ENCODE data around the gene CDH23. TPM values are rescaled to one million over a fixed set of nuclear protein-coding genes. Genes with fewer than 3 reads are reported as not detected.
A peak's percentile ranks its signal among the peaks of the same experiment; 100 is the strongest.

Gene CDH23
- total RNA-seq, 1 donor from 2014 or later = under 0.01 TPM

GRCh38 chr10:71712572-71713134 is 315.9 kb downstream of the CDH23 start:
- no peak for DNase-seq

DNA sequence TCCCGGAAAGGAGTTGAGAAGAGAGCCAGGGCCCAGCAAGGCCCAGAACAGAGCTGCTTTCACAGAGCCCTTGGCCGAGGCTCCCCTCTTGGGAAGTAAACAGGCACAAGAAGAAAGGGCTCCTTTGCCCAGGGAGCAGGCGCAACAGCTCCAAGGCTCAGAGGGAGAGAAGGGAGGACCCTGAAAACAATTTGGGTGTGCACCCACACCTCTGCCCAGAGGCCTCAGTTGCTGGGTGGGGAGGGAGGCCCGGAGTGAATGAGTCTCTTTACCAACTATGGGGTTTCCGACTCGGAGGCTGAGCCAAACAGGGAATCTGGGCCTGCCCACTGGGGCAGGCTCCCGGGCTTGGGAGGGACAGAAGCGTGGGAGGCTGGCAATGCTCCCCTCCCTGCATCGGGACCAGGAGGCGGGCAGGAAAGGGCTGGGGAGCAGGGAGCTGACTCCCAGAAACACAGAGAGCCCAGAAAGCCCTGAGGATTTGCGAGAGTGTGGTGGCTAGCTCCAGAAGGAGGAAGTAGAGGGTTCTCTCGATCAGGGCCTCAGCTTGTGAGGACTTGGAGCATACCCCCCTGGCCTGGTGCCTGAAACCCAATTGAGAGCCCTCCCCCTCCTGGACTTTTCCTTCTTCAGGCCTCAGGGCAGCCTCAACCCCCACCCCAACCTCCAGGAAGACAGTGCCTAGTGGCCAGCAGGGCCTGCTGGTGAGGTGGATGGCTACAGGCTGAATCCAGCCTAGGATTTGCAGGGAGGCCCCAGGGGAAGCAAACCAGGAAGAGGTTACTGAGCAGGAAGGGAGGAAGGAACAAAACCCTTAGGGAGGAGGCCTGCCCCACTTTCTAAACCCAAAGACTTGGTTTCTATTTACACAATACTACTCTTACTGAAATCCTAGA is 316.7 kb downstream of the CDH23 start:
- DNase-seq = peak; percentile 59

DNA sequence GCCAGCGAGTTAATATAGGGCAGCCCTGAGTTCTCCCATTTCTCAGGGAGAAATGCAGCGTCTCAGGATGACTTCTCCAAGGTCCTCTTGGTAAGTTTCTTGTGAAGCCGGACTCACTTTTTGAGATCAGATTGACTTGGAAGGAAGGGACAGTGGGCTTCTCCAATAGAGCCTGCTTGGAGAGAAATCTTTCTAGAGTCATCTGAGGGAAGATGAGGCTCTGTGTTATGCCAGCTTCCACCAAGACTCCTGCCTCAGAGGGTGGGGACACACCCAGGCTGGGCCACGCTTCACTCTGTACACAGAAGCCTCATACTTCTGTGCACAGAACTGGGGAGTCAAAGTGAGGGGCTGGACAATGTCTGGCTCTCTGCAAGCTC is 317.3 kb downstream of the CDH23 start:
- DNase-seq = no peak

DNA sequence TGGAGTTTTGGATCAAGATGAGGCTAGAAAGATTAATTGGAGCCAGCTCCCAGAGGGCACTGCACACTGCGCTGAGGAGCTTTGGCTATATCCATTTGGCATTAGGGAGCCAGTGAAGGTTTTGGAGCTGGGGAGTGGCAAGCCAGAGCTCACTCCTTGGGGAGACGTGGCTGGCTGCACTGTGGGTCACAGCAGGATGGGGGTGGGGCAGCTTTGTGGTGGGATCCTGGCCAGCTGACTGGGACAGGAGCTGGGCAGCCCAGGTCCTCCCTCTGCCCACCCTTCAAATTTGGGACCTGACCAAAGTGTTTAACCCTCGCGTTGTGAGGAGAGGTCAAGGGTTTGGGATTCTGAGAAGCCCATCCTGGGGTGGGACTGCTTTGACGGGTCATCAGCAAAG is 317.9 kb downstream of the CDH23 start:
- DNase-seq = no peak

DNA sequence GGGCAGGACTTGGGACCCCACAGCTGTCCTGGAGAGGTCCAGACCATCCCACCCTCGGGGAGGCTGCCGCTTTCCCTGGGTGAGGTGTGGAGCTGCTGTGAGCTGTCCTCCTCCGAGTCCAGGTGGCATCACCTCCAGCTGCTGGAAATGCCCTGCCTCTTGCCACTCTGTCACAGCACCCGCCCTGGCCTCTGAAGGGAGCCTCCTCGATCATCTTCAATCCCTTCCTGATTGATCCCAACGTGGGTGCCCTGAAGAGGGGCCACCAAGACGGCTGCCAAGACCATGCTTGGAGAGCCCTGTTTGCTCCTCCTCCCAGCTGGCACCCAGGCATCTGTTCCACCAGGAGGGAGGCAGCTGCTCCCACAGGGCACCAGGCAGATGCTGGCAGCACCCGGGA is 318.3 kb downstream of the CDH23 start:
- no peak for DNase-seq

GRCh38 chr10:71715860-71716259 is 319.1 kb downstream of the CDH23 start:
- no peak for DNase-seq

DNA sequence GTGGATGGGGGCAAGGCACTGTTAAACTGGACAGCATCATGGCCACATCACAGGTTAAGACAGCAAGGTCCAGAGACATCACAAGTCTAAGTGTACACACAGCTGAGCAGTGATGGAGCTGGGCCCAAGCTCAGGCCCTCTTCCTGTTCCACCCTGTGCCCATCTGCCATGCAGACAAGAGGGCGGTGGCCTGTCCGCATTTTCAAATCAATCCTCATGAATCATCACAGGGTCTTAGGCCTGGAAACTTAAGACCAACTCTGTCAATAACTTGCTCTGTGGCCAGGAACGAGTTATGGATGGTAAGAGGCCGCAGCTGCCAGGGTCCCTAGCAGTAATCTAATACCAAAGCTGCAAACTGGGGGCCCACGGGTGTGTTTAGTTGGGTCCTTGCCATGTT is 319.7 kb downstream of the CDH23 start:
- DNase-seq = no peak

- DNase-seq = no peak
Measured at GRCh38 chr10:71717056-71717455, 320.3 kb downstream of the CDH23 start.

GRCh38 chr10:71717551-71717951 is 320.8 kb downstream of the CDH23 start:
- DNase-seq = no peak

GRCh38 chr10:71718165-71718698 is 321.5 kb downstream of the CDH23 start:
- DNase-seq = no peak

- peak; percentile 17 for DNase-seq
Measured at GRCh38 chr10:71719042-71719441, 322.3 kb downstream of the CDH23 start.

DNA sequence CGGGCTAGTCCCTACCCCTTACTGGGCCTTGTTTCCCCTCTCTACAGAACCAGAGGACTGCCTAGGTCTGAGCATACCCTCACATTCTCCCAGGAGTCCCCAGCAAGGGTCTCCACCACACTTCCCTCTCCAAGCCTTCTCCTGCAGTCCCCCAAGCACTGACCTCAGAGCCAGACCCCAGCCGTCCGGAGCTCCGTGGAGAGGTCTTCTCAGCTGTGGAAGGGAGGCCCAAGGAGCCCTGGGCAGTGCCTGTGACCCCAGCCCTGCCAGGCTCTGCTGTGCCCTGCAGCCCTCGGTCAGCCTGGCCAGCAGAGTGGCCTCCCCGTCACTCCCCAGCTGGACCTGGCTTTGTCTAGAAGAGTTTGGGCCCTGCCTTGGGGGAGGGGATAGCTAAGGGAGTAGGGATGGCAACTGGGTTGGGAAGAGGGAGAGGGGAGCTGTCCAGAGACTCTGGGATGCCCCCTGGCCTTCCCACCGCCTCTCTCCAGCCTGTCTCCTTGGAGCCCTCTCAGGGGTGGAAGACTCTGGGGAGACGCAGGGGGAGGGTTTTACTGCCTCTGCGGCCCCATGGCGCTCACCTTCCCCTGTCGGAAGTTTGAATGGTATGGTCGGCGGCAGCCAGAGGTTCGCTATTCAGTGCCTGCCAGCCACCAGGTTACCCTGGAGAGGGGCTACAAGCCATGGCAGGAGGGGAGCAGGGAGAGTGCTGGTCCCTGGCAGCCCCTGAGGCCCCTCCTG is 322.9 kb downstream of the CDH23 start, which contains the start of gene C10orf105:
TSS of gene C10orf105 (minus strand) at position 315 of the 738 bp plus-strand sequence. CDS start 3,441 bp downstream, outside the sequence.
- no peak for DNase-seq

GRCh38 chr10:71720288-71720687 is 323.6 kb downstream of the CDH23 start:
- DNase-seq = no peak

DNA sequence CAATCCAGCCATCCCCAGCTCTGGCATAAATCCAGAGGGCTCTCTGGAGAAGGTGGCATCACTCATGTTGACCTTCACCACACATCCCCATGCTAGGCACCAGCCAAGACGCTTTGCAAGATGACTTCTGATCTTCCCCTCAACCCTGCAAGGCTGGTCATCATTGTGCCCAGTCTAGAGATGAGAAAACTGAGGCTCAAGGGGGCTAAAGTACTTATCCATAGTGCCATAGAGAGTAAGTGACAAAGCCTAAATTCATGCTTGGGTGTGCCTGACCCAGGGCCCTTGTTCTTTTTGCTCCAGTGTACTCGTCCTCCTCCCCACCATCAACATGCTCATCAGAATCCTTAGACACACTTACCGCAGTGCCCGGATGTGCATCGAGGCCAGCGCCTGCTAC is 324.6 kb downstream of the CDH23 start:
- DNase-seq = no peak

- no peak for DNase-seq
Measured at GRCh38 chr10:71722849-71723248, 326.1 kb downstream of the CDH23 start.

DNA sequence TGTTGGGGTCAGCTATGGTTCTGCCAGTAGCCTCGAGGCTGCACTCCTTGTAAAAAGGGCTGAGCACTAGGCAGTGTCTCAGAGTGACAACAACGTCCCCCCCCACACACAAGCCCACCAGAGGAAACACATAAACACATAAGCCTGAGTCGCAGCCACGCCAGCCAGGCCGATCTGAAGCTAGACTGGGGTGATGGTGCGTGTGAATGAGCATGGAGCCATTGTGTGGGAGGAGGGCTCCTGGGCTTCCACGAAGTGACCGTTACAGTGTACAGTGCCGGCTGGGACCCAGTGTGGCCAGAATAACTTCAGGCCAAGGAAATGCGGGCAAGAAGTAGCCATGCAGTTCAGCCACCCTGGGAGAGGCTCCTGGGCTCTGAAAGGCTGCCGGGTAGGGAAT is 326.6 kb downstream of the CDH23 start:
- DNase-seq = no peak

- no peak for DNase-seq
Measured at GRCh38 chr10:71724539-71724938, 327.8 kb downstream of the CDH23 start.

- DNase-seq = no peak
Measured at GRCh38 chr10:71725249-71725648, 328.5 kb downstream of the CDH23 start.

GRCh38 chr10:71725998-71726579 is 329.4 kb downstream of the CDH23 start:
- peak; percentile 84 for DNase-seq

DNA sequence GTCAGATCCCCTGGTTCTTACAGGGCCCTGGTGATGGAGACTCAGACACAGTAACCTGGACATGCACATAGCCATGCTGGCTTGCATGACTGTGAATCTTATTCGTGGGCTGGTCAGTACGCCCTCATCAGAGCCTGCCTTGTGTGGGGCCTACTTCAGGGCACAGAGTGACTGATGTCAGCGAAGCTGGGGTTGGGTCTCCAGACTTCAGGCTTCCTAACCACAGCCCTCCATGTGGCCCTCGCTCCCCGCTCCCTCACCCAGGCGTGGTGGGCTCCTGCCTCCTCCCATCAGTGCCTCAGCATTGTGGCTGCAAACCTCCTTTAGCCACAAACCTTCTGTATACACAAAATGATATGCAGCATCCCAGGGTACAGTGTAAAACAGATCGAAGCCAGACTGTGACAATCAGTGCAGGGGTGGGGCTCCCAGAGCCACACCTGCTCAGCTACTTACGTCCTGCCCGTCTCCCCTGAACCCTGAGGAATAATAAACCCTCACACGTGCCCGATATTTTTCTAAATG is 329.9 kb downstream of the CDH23 start:
- DNase-seq = no peak

DNA sequence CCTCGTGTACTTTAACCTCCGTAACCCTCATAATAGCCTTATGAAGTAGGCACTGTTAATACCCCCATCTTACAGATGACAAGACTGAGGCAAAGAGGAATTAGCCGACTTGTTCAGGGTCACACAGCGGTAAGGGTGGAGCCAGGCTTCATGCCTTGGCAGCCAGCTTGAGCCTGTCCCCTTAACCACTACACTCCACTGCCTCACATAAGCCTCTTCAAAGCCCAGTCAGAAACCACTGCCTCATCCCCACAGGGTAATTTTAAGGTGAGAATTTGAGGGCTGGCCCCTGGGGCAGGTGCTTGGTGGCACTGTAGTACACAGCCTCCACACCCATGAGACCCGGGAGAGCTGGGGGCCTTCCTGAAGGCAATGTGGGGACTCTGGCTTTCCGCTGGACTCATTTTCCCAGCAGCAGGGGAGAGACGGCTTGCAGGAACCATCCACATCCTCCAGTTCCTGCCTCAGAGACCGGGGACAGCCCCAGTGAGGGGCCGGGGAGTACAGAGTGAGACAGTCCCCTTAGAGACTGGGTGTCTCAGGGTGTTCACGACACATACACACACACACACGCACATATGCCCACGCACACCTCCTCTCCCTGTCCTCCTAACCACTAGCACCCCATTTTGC is 330.5 kb downstream of the CDH23 start:
- DNase-seq = no peak
